HG03432 (cell line): ENCODE data around the gene MAEA.
"Not testable (repeated sequence)": the region's sequence is repeated elsewhere in the genome, so short reads cannot be mapped to it uniquely, and the experiment has no call there.

Experiments
- ATAC-seq: cut with Tn5 transposase; IDR thresholded peaks from one replicate; pipeline ENCODE4 v1.9.1; 2021; ENCODE audit warnings: mild to moderate bottlenecking, moderate library complexity; ENCODE audit not compliant: unreplicated experiment

The MAEA gene

GRCh38 chr4:1333256-1333655 lies 43.6 kb downstream of the MAEA start:
- no peak for ATAC-seq

GRCh38 chr4:1333851-1334578 lies 44.3 kb downstream of the MAEA start:
- not testable (repeated sequence) for ATAC-seq

GRCh38 chr4:1334579-1334895 lies 44.8 kb downstream of the MAEA start:
- ATAC-seq = no peak

- ATAC-seq = not testable (repeated sequence)
These were observed 45.6 kb downstream of the MAEA start for GRCh38 chr4:1335193-1335883.

GRCh38 chr4:1336088-1336491 lies 46.4 kb downstream of the MAEA start:
- no peak for ATAC-seq

GRCh38 chr4:1337376-1337831 lies 47.7 kb downstream of the MAEA start:
- ATAC-seq = no peak

GRCh38 chr4:1337951-1338751 lies 48.5 kb downstream of the MAEA start:
- ATAC-seq = no peak

- ATAC-seq = no peak
These were observed 49.2 kb downstream of the MAEA start for GRCh38 chr4:1338752-1339414.

- ATAC-seq = no peak
These were observed 49.8 kb downstream of the MAEA start for GRCh38 chr4:1339489-1339888.

GRCh38 chr4:1340181-1340747 lies 50.6 kb downstream of the MAEA start:
- ATAC-seq = no peak

- no peak for ATAC-seq
These were observed 51.2 kb downstream of the MAEA start for GRCh38 chr4:1340861-1341260.

- no peak for ATAC-seq
These were observed 52.3 kb downstream of the MAEA start for GRCh38 chr4:1342003-1342402.

GRCh38 chr4:1344696-1345095 lies 55.0 kb downstream of the MAEA start:
- ATAC-seq = no peak

- ATAC-seq = peak; percentile 32
These were observed 56.5 kb downstream of the MAEA start for GRCh38 chr4:1345903-1346780.

GRCh38 chr4:1346781-1347409 lies 57.2 kb downstream of the MAEA start, which contains the start of gene UVSSA:
Gene UVSSA, plus strand, starts transcription at chr4:1347208. Its CDS starts 884 bp downstream, at chr4:1348092.
- ATAC-seq = peak; percentile 93

- ATAC-seq = peak; percentile 34
These were observed 57.7 kb downstream of the MAEA start for GRCh38 chr4:1347410-1347864.

- ATAC-seq = no peak
These were observed 58.4 kb downstream of the MAEA start for GRCh38 chr4:1348014-1348513.

GRCh38 chr4:1348746-1349145 lies 59.1 kb downstream of the MAEA start:
- ATAC-seq = no peak
